ENCODE measurements around the gene KCNK3.
"Not testable (repeated sequence)": the region's sequence is repeated elsewhere in the genome, so short reads cannot be mapped to it uniquely, and the experiment has no call there.

The KCNK3 gene

DNA sequence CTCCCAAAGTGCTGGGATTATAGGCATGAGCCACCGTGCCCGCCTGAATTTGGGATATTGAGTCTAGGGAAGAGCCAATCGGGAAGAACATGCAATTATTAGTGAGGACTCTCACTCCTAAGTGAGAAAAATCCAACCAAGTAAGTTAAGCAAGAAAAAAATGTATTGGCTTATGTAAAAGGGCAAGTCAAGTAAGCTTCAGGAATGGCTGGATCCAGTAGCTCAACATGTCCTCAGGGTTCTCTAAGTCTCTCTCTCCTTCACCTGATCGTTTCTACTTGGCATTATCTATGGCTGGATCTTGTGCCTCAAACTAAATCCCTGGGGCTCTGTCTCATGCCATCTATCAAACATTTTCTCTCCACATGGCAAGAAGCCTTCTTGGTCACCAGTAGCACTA, 35.3 kb upstream of the KCNK3 start:
- Histone ChIP-seq H3K4me3 (replicated peaks; ENCODE audit: low read depth, low read length) (no peak overlapping the region), H3K27me3 (replicated peaks; ENCODE audit: control insufficient read depth, insufficient read depth, low read length) (peaks cover 2% of the 10 kb centered on the region; the same call in 1 of the 2 replicates), H3K36me3 (ENCODE audit: control insufficient read depth, insufficient read depth, low read length) (no peaks in the 10 kb centered on the region)
- no peak for DNase-seq (ENCODE audit: extremely low read depth, insufficient read length)
- TF ChIP-seq, protein P1, sequence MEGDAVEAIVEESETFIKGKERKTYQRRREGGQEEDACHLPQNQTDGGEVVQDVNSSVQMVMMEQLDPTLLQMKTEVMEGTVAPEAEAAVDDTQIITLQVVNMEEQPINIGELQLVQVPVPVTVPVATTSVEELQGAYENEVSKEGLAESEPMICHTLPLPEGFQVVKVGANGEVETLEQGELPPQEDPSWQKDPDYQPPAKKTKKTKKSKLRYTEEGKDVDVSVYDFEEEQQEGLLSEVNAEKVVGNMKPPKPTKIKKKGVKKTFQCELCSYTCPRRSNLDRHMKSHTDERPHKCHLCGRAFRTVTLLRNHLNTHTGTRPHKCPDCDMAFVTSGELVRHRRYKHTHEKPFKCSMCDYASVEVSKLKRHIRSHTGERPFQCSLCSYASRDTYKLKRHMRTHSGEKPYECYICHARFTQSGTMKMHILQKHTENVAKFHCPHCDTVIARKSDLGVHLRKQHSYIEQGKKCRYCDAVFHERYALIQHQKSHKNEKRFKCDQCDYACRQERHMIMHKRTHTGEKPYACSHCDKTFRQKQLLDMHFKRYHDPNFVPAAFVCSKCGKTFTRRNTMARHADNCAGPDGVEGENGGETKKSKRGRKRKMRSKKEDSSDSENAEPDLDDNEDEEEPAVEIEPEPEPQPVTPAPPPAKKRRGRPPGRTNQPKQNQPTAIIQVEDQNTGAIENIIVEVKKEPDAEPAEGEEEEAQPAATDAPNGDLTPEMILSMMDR (IDR thresholded peaks at IDR 0.05; ENCODE audit: insufficient read depth, low read length, poor library complexity, severe bottlenecking): no peak

DNA sequence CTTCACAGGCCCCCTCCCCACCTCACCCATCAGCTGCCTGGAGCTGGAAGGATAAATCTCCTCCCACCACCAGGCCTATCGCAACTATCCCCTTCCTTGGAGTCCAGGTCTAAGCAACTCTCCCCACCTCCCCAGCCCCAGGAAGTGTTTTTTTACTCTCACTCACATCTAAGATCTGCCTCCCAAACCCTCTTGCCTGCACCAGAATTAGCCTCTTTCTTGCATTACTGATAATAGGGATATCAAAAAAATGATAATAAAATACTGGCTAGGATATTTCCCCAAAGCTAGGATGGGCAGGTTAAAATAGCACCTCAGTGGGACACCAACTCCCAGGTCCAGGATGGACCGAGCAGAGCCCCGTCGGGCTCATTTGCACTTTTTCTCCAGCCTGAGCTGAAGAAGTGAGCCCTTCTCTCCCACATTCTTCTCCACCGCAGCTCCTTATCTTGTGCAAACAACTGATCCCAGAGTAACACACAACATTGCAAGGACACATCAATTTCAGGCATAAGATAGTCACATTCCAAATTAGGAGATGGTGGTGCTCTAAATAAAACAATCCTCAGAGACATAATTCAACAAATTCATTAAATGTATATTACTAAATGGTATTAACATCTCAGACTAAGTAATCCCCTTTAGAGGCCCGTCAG, 33.7 kb upstream of the KCNK3 start:
- no peak overlapping the region for H3K4me3 ChIP-seq (replicated peaks; ENCODE audit: low read depth, low read length)
- no peak for DNase-seq (ENCODE audit: extremely low read depth, insufficient read length)
- TF ChIP-seq, protein P1 (IDR thresholded peaks at IDR 0.05; ENCODE audit: insufficient read depth, low read length, poor library complexity, severe bottlenecking): no peak
- peaks cover 2% of the 10 kb centered on the region; the same call in 1 of the 2 replicates for H3K27me3 ChIP-seq (replicated peaks; ENCODE audit: control insufficient read depth, insufficient read depth, low read length)
- H3K36me3 ChIP-seq (ENCODE audit: control insufficient read depth, insufficient read depth, low read length): no peaks in the 10 kb centered on the region

- Histone ChIP-seq H3K36me3 (ENCODE audit: control insufficient read depth, insufficient read depth, low read length) (no peaks in the 10 kb centered on the region), H3K4me3 (replicated peaks; ENCODE audit: low read depth, low read length) (no peak overlapping the region), H3K27me3 (replicated peaks; ENCODE audit: control insufficient read depth, insufficient read depth, low read length) (no peaks in the 10 kb centered on the region; the same call in 1 of the 2 replicates)
- TF ChIP-seq, protein P1 (IDR thresholded peaks at IDR 0.05; ENCODE audit: insufficient read depth, low read length, poor library complexity, severe bottlenecking): no peak
- DNase-seq (ENCODE audit: extremely low read depth, insufficient read length): no peak
Observed at GRCh38 chr2:26660363-26660962, 32.1 kb upstream of the KCNK3 start.

- H3K4me3 ChIP-seq (replicated peaks; ENCODE audit: low read depth, low read length); DNase-seq (ENCODE audit: extremely low read depth, insufficient read length); H3K36me3 ChIP-seq (ENCODE audit: control insufficient read depth, insufficient read depth, low read length); H3K27me3 ChIP-seq (replicated peaks; ENCODE audit: control insufficient read depth, insufficient read depth, low read length): not testable (repeated sequence)
Observed at GRCh38 chr2:26665296-26665695, 27.2 kb upstream of the KCNK3 start.

DNA sequence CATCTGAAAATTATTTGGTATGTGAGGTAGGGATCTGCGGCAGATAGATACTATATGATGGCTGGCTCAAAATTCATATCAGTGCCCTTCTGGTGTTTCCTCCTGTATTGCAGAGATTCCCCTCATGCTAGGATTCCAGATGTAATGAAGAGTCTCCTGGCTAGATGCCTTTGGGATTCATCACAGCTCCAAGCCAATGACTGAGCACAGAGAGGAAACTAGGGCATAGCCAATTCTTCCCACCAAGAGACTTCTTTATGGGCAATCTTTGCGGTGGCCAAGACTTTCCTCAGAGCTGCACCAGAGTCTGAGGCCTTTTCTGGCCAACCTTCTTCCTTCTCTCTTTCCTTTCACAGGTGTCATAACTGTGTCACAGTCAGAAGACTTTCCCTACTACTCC, 25.9 kb upstream of the KCNK3 start:
- H3K36me3 ChIP-seq (ENCODE audit: control insufficient read depth, insufficient read depth, low read length): no peaks in the 10 kb centered on the region
- TF ChIP-seq, protein P1 (IDR thresholded peaks at IDR 0.05; ENCODE audit: insufficient read depth, low read length, poor library complexity, severe bottlenecking): no peak
- H3K27me3 ChIP-seq (replicated peaks; ENCODE audit: control insufficient read depth, insufficient read depth, low read length): no peaks in the 10 kb centered on the region; the same call in 1 of the 2 replicates
- no peak overlapping the region for H3K4me3 ChIP-seq (replicated peaks; ENCODE audit: low read depth, low read length)
- no peak for DNase-seq (ENCODE audit: extremely low read depth, insufficient read length)

GRCh38 chr2:26668041-26668440, 24.5 kb upstream of the KCNK3 start:
- Histone ChIP-seq H3K4me3 (replicated peaks; ENCODE audit: low read depth, low read length) (no peak overlapping the region), H3K36me3 (ENCODE audit: control insufficient read depth, insufficient read depth, low read length) (no peaks in the 10 kb centered on the region), H3K27me3 (replicated peaks; ENCODE audit: control insufficient read depth, insufficient read depth, low read length) (no peaks in the 10 kb centered on the region; the same call in 1 of the 2 replicates)
- TF ChIP-seq, protein P1 (IDR thresholded peaks at IDR 0.05; ENCODE audit: insufficient read depth, low read length, poor library complexity, severe bottlenecking): no peak
- no peak for DNase-seq (ENCODE audit: extremely low read depth, insufficient read length)

Data from GM06990 (cell line).